GOT3 (cell line): ENCODE measurements around the gene FKBP3.
A peak's percentile ranks its signal among the peaks of the same experiment; 100 is the strongest.
"Not testable (repeated sequence)": the region's sequence is repeated elsewhere in the genome, so short reads cannot be mapped to it uniquely, and the experiment has no call there.

ENCODE experiments used
- DNase-seq: peaks from one replicate; lab custom pipeline; 2025; ENCODE audit warnings: mixed read lengths; lab: John Stamatoyannopoulos, UW

Gene FKBP3

DNA sequence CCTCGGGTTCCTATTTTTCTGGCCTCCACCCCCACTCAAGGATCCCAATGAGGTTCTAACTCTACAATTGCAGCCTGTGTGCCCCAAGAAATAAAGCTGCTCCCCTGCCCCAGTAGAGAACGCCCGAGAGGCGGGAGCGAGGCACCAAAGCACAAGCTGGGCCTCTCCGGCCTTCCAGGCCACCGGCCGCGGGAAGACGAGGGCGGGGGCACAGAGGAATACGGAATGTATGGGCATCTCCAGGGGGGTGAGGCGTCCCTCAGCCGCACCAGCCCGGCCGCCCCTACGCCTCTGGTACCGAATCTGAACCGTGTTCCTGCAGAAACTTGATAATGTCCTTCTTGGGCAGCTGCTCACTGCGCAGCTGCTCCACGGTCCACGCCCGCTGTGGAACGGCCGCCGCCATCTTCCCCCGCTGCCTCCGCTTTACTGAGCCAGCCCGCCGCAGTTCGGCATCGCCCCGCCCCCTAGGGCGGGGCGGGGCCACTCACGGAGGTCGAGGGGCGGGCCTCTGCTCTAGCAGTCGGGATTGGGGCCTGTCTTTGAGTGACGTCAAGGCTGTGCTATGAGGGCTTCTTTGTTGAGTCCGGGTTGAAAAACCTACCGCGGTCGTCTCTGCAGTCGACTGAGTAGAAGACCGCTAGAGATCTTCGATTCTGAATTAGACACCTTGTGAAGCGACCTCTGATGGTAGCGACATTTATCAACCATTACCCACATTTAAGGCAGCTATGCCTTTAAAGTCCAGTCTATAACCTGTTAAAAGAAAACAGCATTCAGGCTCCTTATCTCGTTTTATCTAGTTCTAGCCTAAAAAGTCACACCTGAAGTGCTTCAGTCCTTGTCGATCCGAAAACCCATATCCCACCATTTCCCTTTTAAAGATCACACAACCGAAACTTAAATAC lies at the start of gene FKBP3:
FKBP3 (minus strand) TSS at position 431 of the 908 bp plus-strand sequence; CDS start at position 406, 25 bp downstream.
- peak; percentile 64 for DNase-seq

DNA sequence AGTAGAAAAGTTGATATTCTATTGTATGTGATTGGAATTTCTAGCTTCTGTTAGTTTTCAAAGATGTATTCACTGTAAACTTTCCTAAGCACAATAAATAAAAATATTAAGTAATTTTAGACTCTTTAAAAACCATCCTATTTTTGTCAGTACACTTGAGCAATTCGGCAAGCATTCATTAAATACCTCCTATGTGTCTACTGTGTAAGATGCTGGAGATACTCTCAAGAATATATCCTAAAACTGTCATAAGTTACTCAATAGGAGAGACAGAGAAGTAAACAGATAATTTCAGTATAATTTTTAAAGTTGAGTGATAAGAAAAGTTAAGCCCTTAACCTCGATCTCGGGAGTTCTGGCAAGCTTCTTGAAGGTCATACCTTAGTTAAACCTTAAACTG lies 47.5 kb upstream of the FKBP3 start:
- no peak for DNase-seq

DNA sequence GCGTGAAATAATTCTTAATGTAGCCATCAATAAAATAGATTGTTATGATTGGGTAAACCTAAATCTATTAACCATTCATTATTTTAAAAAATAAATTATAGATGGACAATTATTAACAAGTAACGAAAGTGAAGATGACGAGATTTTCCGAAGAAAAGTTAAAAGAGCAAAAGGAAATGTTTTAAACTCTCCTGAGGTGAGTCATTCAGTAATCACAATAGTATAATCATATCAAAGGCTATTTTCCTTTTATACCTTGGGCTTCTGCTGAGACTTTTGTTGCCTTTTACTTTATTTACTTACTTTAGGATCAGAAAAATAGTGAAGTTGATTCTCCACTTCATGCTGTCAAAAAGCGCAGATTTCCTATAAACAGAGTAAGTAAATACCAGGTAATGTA lies 47.0 kb upstream of the FKBP3 start:
- DNase-seq: no peak

DNA sequence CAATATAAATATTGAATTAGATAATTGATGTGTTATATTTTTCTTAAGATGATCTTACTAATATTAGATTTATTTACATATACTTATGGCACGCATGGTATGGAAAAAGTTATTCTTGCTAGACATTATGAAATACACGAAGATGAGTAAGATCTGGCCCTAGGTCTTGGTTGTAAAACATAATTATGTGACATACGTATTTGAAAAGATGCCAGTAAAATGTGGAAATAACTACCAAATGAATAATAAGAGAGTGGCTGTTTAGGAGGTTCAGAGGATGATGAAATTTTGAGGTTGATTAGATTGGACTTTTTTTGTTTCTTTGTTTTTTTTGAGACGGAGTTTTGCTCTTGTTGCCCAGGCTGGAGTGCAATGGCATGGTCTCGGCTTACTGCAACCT lies 42.8 kb upstream of the FKBP3 start:
- DNase-seq: no peak

DNA sequence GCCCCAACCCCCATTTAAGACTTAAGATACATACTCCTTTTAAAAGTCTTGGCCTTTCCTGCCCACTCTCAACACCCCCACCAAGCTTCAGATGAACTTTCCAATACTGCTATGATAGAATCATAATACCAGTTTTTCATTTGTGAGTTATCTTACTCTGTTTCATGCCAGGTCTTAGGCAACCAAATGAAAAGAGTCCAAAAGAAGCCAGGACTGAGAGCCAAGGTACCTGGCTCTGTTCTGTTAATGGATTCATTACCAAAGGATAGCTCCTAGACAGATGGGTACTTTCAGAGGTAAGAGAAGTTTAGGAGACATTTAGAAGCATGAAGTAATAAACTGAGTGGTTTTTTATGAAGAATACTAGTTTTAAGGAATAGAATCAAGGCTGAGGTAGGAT lies 35.6 kb upstream of the FKBP3 start:
- DNase-seq: no peak

DNA sequence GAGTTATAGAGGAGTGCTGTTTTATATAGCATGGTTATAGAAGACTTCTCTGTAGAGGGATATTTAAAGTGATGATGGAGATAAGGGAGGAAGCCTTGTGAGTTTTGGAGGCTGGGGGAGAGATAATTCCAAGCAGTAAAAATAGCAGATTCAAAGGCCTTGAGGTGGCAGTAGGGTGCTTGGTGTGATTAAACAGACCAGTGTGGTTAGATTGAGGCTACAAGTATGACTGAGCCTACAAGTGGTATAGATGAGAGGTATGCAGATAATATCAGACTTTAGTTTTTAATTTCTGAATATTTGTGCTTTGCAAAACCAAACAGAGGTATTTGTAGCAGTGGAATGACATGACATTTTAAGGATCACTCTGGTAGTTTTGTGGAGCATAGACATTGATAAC lies 21.8 kb upstream of the FKBP3 start:
- no peak for DNase-seq

DNA sequence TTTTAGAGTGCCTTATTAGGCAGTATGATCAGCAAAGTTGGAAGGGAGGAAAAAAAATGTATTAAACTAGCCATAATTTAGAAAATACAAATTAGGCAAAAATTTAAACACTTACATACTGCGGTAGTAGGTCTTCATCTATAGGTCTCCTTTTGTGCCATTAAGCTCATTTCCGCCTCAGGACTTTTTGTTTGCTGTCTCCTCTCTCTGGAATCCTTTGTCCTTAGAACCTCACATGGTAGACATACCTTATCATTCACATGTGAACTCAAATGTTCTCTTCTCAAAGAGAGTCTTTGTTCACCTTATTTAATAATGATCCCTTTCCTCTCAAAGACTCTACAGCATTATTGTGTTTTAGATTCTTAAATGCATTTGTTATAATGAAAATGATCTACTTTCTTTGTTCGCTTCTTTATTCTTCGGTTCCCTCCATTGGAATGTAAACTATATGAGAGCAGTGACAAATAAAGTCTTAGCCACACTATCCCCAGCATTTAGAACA lies 16.2 kb upstream of the FKBP3 start:
- no peak for DNase-seq

DNA sequence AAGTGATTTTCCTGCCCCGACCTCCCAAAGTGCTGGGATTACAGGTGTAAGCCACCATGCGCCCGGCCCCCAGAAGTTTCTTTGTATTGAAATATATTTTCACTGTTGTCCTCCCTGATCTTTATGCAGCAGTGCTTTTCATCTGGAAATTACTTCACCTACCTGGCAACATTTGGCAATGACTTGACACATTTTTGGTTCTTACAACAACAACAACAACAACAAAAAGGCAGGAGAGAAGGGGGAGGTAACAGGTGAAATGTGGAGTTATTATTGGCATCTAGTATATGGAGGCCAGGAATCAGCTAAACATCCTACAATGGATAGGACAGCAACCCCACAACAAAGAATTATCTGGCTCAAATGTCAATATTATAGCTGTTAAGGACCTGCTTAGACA lies 15.3 kb upstream of the FKBP3 start:
- no peak for DNase-seq

DNA sequence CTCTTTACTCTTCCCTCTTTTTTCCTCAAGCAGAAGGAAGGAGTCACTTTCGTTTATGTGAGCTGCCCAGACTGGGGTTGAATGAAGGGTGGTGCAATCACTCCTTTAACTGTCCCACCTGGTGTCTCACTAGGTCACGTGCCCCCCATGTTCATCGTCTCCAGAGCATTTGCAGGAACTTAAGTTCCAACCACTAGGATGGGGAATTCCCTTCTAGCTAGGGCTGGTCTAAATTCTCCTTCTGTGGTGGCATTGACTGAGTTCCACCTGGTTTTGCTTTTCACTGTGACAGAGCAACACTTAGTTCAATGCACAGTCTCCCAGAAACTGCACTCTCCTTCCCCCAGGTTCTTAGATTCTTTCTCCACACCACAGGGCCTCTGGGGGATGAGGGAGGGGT lies 10.9 kb upstream of the FKBP3 start:
- no peak for DNase-seq

DNA sequence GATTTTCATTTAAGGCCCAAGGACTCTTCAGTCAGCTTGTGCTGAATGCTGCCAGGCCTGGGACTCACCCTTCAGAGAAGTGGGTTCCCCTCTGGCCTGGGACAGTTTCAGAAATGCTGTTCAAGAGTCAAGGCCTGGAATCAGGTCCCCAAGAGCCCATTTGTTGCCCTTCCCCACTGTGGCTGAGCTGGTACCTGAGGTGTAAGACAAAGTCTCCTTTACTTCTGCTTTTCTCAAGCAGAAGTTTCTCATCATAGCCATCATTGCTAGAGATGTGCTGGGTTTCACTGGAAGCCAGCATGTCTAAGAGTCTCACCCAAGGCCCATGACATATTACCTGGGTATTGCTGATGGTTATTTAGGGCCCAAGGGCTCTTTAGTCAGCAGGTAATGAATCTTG lies 10.4 kb upstream of the FKBP3 start:
- no peak for DNase-seq

DNA sequence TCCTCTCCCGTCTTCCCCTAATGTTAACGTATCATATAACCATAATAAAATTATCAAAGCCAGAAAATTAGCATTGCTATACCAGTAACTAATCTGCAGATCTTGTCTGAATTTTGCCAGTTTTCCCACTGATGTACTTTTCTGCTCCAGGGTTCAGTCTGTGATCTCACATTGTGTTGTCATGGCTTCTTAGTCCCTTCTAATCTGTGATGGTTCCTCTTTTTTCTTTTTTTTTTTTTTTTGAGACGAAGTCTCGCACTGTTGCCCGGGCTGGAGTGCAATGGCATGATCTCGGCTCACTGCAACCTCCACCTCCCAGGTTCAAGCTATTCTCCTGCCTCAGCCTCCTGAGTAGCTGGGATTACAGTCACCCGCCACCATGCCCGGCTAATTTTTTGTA lies 7.8 kb upstream of the FKBP3 start:
- DNase-seq: not testable (repeated sequence)

DNA sequence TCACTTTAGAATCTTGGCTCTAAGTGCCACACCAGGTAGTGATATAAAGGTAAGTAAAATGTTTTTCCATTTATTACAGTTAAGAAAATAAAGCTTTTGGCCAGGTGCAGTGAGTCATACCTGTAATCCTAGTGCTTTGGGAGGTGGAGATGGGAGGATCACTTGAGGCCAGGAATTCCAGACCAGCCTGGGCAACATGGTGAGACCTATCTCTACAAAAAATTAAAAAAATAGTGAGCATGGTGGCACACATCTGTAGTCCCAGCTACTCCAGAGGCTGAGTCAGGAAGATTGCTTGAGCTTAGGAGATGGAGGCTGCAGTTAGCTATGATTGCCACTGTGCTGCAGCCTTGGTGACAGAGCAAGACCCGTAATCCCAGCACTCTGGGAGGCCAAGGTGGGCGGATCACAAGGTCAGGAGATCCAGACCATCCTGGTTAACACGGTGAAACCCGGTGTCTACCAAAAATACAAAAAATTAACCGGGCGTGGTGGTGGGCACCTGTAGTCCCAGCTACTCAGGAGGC lies 6.4 kb upstream of the FKBP3 start:
- DNase-seq: no peak

DNA sequence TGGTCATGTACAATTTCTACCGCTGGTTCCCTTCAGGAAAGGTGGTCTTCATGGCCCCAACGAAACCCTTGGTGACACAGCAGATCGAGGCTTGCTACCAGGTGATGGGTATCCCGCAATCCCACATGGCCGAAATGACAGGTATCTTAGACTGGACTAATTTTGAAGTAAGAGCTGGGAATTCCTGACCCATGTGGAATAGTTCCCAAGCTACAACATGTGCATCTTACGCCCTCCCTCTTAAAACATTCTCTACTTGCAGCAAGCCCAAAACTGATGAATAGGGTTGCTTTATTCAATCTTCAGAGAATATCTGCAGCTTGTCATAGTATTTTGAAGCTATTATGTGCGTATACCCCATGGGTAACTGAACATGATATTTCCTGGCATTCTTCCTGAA lies 2.1 kb upstream of the FKBP3 start:
- no peak for DNase-seq

DNA sequence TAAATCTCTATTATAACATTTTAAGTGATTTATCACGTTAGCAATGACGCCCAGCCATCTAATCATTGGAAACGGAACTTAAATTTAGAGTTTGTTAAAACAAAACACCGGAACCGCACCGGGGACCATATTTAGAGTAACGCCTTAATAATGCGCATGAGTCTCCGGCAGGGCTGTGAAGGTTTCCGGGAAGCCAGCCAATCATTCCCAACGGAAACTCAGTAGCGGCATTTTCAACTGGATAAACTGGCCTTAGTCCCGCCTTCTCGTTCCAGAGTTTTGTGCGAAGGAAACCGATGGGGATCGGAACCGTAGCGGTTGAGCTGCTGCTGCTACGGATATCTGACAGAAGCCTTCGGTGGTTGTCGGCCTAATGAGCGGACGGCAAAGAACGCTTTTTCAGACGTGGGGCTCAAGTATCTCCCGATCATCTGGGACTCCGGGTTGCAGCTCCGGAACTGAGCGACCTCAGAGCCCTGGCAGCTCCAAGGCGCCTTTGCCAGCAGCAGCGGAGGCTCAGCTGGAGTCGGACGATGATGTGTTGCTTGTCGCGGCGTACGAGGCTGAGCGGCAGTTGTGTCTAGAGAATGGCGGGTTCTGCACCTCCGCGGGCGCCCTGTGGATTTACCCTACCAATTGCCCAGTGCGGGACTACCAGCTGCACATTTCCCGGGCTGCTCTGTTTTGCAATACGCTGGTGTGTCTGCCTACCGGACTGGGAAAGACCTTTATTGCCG lies 1.5 kb upstream of the FKBP3 start, which contains the start of gene FANCM:
FANCM (plus strand) TSS at position 272 of the 737 bp plus-strand sequence; CDS start at position 374, 102 bp downstream.
- DNase-seq: peak; percentile 44

DNA sequence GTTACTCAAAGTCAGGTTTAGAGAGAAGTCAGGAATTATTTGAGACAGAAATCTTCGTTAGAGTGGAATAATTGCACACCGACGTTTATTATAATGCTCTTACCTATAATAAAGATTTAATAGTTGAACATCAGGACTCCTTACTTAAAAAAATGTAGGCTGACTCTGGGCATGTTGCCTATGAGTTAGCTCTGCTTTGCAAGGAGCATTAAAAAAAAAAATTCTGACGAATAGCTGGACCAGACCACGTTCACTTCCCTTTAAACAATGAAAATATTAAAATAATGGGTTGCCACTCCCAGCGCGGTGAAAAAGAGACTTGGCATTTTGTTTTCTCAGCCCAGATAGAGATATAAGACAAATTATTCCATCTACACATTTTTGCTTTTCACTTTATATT lies 875 bp upstream of the FKBP3 start:
- DNase-seq: no peak

DNA sequence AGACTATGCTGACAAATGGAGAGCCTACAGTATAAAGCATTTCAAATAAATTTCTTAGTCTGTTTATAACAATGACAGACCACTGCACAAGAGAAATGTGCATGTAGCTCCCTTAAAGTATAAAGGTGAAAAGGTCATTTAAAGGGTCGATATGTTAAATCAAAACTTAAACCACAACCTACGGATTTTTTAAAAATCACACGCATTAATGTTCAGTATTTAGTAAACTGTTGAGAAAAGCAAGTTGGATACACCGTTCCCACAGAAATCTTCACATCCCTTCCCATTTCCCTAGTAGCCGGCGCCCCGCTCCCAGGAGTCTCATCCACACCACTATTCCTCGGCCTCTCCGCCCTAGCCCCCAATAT lies 614 bp downstream of the FKBP3 start:
- DNase-seq: no peak

DNA sequence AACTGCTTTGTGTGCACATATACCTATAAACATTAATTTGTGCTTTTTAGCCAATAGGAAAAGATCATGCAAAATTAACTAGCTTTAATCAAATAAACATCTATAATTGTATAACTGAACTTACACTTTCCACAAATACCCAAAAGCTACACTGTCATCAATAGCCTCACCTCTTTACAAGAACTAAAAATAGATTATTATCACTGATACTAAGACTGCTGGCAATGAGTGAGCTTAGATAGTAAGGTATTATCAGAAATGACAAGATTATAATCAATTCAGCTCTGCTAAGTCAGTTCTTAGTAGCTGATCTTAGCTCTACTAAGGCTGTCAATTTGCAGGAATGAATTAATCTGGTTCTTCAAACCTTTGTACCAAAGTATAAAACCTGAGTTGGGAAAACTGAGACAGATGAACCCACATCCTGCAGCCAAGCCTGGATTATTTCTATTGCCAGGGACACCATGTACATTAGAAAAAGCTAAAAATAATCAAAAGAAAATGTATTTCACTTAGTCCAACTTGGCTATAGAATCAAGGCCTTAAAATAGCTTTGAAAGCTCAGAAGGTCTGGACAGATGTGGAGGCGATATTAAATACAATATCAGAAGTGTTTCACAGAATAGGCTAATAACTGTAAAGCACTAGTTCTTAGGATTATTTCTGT lies 5.2 kb downstream of the FKBP3 start:
- no peak for DNase-seq

DNA sequence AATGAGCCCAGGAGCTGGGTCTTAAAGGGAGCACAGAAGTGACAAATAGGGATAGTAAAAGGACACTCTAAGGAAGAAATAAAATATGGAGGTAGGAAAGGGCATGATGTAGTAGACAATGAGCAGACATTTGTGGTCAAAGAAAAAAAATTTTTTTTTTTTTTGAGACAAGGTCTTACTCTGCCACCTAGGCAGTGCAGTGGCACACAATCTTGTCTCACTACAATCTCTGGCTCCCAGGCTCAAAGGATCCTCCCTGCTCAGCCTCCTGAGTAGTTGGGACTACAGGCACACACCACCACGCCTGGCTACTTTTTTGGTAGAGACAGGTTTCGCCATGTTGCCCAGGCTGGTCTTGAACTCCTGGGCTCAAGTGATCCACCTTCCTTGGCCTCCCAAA lies 8.5 kb downstream of the FKBP3 start:
- no peak for DNase-seq

DNA sequence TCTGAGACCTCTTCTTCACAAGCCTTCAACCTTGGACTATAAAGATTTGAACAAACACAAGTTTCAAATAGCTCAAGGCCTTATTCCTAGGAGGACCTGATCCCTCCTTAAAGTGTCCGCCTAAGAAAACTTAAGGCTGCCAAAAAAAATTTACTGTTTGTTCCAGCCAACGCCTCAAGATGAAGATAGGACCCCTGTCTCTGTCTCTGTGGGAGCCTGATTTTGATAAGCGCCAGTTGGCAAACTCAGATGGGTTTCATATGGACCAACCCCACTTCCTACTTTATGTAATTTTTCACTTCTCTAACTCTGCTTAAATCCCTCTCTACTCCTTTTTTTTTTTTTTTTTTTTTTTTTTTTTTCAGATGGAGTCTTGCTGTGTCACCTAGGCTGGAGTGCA lies 11.0 kb downstream of the FKBP3 start:
- no peak for DNase-seq

DNA sequence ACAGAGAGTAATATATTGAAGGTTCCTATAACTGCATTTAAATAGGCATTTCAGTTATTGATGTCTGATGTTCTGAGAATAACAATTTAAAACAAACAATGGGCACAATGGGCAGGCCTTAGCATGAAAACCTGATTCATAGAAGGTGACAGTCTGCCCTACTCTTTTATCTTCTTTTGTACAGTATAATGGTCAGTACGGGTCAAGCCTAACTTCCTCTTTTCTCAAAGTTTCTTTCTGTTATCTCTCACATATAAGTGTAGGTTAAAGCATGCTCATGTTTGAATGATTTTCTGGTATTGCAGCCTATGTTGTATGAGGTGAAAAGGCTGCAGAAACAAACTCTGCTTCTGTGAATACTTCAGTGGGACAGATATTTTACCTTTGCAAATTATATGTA lies 14.2 kb downstream of the FKBP3 start:
- no peak for DNase-seq

DNA sequence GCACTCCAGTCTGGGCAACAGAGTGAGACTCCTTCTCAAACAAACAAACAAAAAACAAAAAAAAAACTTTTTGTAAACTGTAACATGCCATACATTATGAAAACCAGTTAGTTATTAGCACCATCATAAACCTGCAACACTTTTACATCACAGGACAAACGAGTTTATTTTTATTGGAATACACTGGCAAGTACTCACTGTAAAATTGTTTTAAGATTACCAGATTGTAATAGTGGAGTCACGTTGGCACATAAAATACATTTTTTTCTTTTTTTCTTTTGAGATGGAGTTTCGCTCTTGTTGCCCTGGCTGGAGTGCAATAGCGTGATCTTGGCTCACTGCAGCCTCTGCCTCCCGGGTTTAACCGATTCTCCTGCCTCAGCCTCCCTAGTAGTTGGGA lies 15.7 kb downstream of the FKBP3 start:
- DNase-seq: no peak

DNA sequence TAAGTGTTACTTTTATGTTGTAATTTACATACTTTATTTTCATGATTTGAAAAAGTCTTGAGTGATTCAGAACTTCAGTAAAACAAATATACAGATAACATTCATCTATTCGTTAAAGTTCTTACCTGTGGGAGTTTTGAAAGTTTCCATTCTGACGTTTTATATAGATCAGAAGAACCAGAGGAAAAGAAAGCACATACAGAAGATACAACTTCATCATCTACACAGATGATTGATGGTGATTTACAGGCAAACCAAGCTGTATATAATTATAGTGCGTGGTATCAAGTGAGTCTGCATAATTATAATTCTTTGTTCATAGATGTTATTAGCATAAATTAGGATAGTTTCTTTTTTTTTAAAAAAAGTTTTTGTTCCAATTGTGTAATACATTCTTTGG lies 20.0 kb downstream of the FKBP3 start:
- no peak for DNase-seq
